Fibroblast of peridontal ligament (primary cell): Measurements from ENCODE around the gene SLCO3A1.

ENCODE experiments used
- DNase-seq: peaks from one replicate; pipeline ENCODE4 v3.0.0-alpha.2; 2010; ENCODE audit errors: extremely low read depth

Gene SLCO3A1

DNA sequence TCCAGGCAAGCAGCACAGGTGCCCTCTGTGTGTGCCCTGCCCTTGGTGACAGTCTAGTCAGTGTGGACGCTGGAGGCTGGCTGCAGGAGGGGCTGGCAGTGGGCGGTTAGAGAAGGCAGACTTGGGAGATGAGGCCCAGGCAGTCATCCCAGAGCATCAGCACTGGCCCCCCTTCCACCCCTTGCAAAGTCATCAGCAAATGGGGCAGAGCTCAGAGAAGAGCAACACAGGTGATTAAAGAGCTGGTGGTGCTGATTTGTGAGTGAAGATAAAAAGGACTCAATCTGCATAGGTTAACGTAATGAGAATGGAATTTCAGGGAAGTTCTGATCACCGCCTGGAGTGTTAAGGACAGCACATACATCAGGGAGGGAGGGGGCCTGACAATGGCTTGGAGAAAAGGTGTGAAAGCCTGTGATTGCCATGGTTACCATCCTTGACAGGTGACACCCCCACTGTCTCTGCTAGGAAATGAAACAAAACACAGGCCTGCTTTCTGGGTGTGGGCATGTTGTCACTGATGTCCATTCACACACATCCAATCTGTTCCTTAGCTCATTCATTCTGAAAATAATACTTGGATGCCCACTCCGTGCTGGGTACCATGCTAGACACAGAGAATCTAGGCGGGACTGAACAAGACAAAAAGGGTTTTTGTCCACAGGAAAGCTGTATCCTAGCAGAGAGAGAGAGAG is 270.6 kb downstream of the SLCO3A1 start:
- no peak for DNase-seq

DNA sequence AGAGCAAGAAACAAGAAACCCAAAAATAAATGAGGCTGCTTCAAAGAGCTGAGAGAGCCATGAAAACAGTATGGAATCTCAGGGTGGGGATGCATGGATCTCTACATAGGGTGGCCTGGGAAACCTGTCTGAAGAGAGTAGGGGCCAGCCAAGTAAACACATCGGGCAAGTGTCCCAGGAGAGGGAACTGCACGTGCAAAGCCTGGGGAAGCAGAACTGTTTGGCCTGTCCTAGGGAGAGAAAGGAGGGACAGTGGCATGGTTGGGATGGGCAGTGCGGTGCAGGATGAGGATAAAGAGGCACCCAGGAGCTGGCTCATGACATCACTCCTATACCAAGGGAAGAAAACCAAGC is 271.1 kb downstream of the SLCO3A1 start:
- DNase-seq, result no peak

DNA sequence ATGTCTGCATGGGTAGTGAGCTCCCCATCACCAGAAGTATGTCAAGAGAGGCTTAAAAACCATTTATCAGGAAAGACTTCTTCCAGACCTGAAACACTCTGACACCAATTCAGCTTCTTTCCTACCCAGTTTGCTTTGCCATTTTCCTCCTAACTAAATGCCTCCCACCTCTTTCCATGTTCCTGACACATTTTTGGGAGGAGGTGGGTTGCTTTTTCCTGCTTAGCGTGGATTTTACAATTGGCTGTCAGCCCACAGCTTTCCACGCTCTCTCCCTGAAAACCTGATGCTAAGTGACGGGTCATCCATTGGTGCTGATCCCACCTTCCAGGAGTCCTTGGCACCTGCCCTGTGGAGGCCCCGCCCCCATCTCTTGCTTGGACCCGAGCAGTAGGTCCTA is 275.3 kb downstream of the SLCO3A1 start:
- DNase-seq, result no peak

DNA sequence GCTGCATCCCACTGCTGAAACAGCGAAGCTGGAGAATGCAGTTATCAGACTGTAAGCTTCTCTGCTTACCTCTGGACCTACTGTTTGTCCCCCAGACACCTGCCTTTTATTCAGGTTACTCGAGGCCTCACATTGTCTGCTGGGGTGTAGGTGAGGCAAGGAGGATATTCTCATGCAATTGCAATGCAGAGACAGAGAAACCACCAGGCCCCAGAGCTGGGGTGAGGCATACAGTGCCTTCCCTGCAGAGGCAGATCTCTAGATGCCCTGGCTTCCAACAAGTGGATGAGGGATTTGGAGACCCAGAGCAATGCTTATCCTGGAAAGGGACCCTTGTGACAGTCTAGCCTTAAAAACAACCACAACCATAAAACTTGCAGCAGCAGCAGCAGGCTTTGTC is 276.7 kb downstream of the SLCO3A1 start:
- DNase-seq, result no peak

DNA sequence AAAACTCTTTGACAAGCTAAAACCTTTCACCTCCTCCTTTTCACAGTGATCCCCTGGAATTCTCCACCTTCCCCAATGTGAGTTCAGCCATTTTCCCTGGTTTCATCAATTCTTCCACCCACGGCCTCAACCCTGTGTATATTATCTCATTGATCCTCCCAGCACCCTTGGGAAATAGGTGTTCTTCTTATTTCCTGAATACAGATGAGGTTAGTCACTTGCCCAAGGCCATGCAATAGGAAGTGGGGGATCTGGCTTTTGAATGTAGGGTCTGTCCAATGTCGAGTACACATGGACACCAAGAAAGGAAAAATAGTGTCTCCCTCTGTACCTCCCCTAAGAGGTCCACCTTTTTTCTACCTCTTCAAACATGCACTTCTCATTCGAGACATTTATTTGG is 277.4 kb downstream of the SLCO3A1 start:
- DNase-seq, result no peak

DNA sequence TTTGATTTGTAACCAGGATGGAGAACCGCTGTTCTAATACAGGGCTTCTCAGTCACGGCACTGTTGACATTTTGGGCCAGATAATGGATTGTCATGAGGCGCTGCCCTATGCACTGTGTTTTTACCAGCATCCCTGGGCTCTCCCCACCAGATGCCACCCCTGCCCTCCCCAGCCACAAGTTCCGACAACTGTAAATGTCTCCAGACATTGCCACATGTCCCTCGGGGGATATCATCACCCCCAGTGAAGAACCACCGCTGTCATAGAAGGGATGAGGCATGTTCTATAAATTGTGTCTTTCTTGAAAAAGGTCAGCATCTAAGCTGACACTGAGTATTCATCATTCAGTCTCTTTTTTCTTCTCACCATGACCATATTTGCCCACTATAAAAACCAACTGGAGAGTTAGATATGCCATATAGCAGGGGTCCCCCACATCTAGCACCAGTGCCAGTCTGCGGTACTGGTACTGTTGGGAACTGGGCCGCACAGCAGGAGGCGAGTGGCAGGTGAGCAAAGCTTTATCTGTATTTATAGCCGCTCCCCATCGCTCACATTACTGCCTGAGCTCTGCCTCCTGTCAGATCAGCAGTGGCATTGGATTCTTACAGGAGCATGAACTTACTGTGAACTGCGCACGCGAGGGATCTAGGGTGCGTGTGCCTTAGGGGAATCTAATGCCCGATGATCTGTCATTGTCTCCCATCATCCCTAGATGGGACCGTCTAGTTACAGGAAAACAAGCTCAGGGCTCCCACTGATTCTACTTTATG is 279.7 kb downstream of the SLCO3A1 start:
- DNase-seq, result no peak

DNA sequence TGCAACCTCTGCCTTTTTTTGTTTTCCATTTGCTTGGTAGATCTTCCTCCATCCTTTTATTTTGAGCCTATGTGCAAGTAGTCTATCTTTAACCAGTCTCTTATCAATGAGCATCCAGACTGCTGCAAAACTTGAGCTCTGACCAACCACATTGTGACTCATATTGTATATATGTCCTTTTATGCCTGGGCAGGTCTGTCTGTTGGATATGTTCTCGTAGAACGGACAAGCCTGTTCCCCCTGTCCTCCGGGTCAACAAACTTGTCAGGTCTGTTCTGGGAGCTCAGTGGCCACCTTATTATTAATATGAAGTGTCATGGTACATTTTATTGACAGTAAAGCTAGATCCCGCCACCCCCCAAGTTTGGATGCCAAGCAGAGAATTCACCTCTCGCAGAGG is 287.3 kb downstream of the SLCO3A1 start:
- DNase-seq, result no peak

DNA sequence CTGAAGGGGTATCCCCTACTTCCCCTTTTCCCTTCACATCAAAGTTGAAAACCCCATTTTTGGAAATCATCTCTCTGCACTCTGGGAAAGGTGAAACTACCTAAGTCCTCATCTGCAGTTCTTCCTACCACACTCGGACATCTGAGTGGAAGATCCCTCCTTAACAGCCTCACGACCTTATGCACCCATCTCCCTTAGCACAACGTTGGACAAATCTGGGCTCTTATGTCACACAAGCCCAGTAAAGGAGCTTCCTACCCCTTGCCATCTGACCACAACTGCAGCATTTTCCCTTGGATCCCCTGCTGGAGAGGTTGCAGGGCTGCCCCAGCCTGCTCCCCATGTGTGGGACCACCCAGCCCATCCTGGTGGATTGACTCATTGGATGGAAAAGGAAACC is 288.1 kb downstream of the SLCO3A1 start:
- no peak for DNase-seq

DNA sequence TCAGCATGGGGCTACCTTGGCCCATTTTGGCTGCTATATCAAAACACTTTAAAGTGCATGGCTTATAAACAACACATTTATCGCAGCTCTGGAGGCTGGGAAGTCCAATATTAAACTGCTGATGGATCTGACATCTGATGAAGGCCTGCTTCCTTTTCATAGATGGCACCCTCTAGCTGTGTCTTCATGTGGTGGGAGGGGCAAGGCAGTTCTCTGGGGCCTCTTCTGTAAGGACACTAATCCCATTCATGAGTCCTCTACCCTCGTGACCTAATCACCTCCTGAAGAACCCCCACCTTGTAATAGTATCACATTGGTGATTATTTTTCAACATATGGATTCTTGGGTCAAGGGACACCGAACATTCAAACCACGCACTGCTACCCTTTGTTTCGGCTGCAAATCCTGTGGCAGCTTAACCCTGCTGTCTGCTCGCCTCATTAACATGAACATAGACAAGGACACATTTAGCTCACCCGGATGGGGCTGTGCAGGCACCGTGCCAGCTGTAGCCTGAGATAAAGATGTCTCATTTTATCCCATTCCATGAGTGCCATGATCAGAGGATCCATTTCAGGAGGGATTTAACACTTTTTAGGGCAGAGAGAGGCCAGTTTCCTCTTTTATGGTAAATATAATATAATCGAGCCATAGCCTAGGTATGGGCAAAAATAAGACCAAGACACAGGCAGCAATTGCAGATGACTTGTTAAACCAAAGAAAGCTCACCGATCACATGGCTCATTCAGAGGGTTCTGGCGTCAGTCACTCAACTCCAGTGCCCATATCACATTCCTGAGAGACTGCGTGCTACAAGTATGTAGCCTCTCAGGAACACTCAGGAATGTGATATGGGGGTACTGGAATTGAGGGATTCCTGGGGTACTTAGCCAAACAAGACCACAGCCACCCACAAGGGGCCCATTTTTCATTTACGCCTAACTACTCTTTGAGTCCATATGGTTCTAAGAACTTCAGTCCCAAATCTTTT is 289.0 kb downstream of the SLCO3A1 start:
- DNase-seq, result no peak

DNA sequence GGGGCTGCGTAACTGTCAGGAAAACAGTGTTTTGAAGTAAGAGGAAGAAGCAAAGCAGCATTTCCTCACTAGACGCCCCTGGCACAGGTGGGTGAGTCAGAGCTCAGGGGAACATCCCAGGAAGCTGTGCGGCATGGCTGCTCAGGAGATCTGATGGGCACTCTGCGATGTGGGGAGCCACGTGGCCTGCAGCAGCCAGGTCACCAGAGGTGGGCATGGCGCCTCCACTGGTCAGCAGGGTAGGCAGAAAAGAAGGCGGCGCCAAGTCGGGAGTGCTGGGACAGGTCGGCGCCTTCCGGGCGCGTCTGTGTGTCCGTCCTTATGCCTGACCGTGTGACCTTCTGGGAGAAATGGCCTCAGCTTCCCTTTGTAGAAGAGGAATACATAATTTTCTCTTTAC is 290.3 kb downstream of the SLCO3A1 start:
- DNase-seq, result no peak

DNA sequence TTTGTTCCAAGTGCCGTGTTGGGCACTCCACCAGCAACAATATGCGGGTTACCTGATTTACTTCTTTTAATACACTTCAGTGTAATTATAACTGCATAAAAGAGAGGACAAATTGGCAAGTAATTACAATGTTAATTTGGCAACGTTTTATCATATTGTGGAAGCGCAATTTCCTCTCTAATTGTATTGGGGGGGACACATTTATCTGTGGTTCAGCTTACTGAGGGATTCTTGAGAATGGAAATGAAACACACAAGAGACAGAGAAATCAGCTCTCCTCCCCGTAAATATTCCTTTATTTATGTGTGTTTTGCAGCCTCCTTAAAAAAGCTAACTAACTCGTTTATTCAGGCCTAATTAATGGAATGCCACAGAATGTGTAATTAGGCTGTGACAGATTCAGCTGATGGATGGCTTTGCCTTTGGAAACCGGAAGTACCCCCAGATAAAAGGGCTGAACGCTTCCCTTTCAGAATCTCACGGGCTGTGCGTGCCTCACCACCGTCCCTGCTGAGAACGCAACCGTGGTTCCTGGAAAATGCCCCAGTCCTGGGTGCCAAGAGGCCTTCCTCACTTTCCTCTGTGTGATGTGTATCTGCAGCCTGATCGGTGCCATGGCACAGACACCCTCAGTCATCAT is 293.1 kb downstream of the SLCO3A1 start:
- DNase-seq, result no peak

DNA sequence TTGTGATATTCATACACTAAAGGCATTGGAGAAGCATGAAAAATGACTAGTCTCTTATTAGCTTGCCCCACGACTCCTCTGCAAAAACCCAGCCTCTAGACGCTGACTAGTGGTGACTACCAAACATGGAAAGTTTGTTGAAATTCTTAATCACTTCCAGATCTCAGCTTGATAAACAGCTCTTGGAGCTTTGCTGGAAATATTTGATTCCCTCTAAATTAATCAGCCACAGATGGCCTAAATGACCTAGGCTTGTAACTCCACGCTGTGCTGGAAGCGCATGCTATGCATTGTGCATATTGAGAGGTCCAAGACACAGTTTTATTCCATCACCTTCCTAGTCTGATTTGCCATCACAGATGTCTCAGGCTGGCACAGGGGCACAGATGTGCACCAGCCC is 295.5 kb downstream of the SLCO3A1 start:
- peak; percentile 93 for DNase-seq

DNA sequence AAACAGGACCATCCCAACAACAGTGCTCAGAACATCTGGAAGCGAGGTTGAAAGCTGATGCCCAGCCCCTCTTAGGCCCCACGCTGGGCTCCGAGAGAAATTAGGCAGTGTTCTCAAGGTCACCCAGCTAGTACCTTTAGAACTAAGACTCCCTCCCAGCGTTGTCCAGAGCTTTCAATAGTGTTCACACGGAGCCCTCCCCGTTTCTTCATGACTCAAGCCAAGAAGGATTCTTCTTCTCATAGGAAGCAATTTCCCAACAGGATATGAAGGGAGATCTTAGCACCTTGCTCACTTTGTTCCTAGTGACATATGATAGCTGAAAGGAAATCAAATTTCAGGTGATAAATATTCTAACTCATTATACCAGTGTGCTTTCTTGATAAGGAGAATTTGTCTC is 296.0 kb downstream of the SLCO3A1 start:
- peak; percentile 20 for DNase-seq

DNA sequence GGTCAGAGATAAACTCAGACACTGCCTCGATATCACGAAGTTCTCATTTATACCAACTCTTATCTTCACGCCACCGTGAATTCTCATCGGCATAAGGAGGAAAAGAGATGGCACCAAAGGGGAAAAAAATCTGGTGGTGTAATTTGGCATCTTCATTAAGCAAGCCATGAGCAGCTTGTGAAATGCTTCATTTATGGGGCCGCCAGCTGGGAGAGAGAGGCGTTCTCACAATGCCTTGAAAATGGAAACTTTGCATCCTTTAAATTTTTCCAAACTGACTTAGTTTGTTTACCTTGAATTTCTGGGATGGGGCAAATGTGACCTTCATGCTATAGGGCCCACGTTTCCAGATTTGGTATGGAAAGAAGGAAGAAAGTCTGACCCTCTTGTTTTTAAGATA is 297.7 kb downstream of the SLCO3A1 start:
- DNase-seq, result no peak

DNA sequence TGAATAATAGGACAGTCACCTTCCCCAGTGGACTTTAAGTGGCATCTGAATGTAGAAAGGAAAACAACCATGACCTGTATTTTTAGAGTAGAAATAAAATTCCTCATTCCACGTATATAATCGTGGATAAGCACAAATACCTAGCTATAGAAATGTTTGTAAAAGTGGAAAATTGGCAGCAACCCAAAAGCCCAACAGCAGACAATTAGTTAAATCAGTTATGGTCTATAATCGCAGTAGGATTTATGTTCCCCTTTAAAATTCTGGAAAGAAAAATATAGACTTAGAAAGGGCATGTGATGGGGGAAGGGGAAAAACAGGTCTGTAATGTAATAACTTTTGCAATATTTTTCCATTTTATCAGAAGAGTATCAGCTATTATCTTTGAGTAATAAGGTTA is 298.2 kb downstream of the SLCO3A1 start:
- DNase-seq, result no peak

DNA sequence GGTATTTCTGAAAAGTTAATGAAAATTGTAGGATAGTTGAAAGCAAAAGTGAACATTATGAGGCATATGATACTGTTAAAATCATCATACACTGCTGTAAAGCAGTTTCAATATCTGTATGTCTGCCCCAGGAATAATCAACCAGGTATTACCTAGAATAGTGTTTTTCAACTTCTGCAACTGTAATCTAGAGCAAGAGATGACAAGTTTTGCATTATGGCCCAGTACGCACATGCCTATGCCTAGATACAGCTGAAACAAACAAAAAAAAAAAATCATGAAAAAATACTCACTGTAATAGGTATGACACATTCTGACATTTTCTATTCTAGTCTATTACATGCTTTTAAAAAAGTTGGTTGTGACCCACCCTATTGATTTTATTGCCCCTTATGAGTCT is 299.5 kb downstream of the SLCO3A1 start:
- DNase-seq, result no peak

DNA sequence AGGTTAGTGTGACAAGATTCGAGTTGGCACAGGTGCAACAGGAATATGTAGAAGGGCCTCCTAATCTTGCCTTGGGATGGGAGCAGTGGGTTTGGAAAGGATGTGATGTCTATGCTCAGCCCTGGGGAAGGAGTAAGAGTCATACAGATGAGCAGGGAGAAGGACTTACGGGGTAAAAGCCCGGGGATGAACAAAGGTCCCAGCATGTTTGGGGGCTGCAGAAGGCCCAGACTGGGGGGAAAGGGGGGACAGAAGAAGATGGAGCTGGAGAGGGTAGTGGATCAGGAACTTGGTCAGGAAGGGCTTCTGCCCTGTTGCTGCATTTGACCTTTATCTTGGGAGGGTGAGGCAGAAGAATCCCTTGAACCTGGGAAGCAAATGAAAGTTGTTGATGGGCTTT is 300.1 kb downstream of the SLCO3A1 start:
- no peak for DNase-seq

DNA sequence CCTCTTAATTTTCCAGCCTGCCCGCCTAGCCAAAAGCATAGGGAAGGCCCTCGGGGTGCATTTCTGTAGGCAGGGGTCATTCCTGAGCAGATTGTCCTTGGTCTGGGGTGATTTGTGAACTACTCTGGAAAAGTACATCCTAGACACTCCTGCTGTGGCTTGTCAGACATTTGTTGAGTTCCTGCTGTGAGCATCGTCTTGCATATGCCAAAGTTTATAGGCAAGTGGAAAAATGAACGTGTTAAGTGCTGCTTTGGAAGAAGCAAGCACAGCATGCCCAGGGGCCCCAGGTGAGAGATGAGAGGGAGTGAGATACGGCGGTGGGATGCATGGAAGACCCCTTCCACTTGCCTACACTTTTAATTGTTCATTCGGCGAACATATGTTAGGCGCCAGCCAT is 302.4 kb downstream of the SLCO3A1 start:
- no peak for DNase-seq

DNA sequence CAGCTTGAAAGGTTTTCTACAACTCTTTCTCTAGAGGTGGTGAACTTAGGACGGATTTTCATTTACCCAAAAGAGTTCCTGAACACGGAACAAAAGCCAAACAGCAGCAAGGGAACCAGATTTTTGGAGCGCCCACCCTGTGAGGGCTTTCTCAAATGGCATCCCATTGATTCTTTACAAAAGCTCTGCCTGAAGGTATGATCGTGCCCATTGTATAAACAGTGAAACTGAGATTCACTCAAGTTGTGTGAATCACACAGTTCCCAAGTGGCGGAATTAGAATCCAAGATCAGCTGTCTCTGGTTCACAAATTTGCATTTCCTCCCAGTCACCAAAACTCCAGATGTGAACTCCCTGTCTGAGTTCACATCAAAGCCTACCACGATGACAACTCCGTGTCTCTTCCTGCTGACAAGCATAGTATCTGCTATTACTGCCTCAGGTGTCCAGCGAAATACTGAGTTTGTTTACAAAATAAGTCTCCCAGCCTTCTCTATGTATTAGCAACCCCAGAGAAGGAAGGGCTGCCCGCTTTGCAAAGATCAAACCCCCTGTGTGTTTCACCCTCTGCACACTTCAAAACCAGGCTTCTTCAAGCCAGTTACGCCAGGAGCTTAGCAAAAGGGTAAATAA is 304.3 kb downstream of the SLCO3A1 start:
- no peak for DNase-seq

DNA sequence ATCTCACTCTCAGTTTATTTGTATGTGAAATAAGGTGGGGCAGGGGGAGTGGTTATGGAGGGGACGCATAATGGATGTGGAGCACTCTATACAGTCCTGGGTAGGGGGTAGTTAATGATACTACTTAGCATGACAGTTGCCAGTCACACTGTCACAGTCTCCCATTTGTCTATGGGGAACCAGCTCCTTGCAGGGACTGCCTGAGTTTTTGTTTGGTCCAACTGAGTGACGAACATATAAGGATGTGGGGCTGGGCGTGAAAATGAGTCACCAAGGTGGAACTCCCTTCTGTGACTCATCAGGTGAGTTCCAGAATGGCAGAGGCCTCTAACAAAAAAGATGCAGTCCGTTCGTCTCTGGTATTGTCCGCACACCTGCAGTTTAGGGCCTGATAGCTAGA is 304.9 kb downstream of the SLCO3A1 start:
- DNase-seq, result no peak

DNA sequence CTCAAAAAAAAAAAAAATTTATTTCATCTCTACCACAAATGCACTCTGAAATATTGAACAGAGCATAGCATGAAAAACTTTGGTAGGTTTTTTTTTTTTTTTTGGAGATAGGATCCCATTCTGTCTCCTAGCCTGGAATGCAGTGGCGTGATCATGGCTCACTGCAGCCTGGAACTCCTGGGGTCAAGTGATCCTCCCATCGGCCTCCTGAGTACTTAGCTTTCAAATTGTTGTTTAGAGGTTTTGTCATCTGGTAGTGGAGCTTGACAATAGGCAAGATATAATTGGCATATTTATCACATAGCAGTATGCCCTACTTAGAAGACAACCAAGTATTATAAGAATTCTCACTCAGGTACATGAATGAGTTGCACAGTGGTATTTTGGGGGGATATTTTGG is 306.0 kb downstream of the SLCO3A1 start:
- DNase-seq, result no peak
